GM19467 (cell line): ENCODE measurements around the gene CAST.
"Not testable (repeated sequence)": the region's sequence is repeated elsewhere in the genome, so short reads cannot be mapped to it uniquely, and the experiment has no call there.

Experiments
- ATAC-seq: cut with Tn5 transposase; IDR thresholded peaks from one replicate; pipeline ENCODE4 v1.9.1; 2021; ENCODE audit warnings: mild to moderate bottlenecking, moderate library complexity; ENCODE audit not compliant: unreplicated experiment

The CAST gene

GRCh38 chr5:96661855-96662724 is at the start of gene CAST:
Gene CAST, plus strand, starts transcription at chr5:96662376. Its CDS starts 47 bp downstream, at chr5:96662423.
- peak; percentile 57 for ATAC-seq

DNA sequence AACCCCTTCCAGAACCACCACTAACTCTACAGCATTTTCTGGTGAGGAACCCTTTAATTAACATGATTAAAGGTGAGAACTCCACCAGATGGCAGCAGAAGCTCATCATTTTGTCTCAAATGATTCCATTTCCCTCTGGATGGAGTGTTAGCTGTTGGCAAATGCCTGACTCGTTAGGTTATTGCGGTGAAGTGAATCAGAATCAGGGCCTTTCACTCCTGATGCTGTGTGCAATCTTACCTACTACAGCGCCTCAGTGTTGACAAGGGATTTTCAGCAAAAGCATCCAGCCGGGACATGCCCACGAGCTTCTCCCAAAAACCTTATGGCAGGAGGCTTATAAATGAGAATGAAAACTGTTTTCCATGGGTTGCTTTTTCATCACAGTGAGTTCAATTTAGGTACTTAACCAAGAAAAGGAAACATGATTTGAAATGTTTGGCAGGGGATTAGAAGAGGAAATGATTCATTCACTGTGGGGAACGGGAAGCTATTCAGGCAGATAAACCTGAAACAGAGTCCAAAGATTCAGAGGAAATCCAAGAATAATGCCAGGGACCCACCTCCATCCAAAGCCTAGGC is 48.0 kb upstream of the CAST start:
- no peak for ATAC-seq

GRCh38 chr5:96615223-96615622 is 47.0 kb upstream of the CAST start:
- ATAC-seq: no peak

GRCh38 chr5:96616801-96617200 is 45.4 kb upstream of the CAST start:
- ATAC-seq: no peak

DNA sequence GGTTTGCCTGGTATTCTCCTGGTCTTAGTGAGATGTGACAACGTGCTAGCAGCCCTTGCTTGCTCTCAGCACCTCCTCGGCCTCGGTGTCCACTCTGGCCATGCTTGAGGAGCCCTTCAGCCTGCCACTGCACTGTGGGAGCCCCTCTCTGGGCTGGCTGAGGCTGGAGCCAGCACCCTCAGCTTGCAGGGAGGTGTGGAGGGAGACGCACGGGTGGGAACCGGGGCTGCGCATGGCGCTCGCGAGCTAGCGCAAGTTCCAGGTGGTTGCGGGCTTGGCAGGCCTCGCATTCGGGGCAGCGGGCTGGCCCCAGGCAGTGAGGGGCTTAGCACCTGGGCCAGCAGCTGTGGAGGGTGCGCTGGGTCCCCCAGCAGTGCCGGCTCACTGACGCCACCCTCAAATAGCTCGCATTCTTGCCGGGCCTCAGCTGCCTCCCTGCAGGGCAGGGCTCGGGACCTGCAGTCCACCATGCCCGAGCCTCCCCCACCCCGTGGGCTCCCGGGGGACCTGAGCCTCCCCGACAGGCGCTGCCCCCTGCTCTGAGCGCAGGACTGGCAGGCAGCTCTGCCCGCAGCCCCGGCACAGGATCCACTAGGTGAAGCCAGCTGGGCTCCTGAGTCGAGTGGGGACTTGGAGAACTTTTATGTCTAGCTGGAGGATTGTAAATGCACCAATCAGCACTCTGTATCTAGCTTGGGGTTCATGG is 43.7 kb upstream of the CAST start:
- ATAC-seq: not testable (repeated sequence)

DNA sequence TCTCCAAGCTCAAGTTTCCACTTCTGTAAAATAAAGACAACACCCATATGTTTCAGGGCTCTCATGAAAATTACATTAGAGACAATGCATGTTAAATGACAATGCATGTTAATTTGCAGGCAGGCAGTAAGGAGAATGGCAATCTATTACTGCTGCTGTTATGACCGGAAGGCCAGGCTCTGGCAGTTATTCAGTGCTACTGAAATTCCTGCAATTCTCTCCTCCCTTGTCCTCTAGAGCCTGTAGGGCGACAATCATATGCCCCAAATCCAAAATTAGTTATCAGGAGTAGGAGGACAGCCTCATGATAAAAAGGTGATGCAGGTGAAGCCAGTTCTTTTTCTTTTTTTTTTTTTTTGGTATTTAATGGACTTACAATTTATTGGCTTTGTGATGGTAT is 42.2 kb upstream of the CAST start:
- ATAC-seq: no peak

- no peak for ATAC-seq
These were observed 37.6 kb upstream of the CAST start for GRCh38 chr5:96624596-96624995.

DNA sequence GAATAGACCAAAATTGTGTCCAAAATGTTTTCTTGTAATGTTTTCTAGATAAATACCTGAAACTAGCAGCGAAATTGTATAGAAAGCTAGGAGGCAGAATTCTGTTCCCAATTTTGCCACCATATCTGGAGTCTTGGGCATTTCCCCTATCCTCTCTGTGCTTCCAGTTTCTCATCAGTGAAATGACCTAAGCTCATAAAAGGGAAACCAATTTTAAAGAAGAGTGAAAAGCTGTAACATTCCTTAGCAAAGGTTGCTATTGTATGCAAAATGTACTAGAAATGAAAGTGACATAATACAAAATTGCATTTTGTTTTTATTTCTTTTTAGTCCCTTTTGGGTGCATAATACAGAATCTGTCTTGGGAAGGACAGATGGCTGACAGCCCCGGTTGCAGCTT is 36.8 kb upstream of the CAST start:
- ATAC-seq: no peak

- no peak for ATAC-seq
These were observed 35.2 kb upstream of the CAST start for GRCh38 chr5:96626956-96627355.

DNA sequence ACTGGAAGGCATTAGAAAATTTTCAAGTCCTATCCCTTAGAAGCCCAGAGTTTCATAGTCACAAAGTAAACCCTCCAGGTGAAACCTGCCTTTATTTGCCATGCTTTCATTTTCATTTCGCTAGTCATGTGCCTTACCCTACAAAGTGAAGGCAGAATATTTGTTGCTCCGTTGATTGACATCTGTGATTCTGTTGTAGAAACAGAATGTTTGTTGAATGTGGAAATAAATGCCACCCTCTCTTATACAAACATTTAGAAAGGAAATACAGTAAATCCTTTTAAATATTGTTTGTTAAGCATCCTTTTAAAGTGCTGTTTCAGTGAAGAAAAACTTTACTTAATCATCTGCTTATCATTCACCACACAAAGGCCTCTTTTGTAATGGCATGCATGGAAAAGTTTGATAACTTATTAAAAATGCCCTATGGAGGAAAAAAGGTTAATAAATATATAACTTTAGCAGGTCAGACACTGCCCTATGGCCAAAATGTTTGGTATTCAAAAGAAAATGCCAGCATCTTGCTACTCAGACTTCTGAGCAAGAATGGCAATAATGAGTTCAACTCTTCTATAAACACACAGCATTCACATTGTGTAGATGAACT is 34.3 kb upstream of the CAST start:
- ATAC-seq: no peak

GRCh38 chr5:96628406-96628805 is 33.8 kb upstream of the CAST start:
- ATAC-seq: no peak

DNA sequence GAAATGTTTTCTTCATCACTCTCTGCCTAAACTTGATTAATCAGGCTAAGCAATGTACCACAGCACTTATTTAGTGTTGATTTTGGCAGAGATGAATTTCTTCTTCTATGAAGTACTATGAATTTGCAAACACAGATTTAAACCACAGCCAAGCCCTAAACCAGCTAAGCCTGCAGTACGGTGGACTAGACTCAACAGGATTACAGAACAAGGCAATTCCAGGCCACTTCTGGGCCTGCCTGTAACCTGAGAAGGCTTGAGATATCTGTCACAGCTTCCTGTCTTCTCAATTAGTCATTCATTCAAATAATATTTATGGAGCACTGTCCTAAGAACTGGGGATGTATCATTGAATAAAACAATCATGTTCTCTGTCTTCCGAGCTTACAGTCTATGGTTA is 32.4 kb upstream of the CAST start:
- no peak for ATAC-seq

GRCh38 chr5:96633820-96634219 is 28.4 kb upstream of the CAST start:
- ATAC-seq: no peak

DNA sequence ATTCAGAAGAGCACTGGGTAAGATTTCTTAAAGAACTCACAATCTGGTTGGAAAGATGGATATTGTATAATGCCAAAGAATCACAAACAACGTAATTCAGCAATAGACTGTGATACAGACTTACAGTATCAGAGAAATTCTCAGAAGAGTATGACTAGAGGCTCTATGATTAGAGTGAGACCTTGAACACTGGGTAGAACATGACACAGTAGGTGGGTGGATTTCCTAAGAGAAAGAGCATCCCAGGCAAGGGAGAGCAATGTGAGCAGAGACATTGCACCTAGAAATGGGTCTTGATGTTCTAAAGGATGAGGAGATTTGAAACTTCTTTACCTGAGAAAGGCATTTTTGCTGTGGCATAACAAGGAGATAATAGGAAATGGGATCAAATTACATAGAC is 27.3 kb upstream of the CAST start:
- no peak for ATAC-seq

DNA sequence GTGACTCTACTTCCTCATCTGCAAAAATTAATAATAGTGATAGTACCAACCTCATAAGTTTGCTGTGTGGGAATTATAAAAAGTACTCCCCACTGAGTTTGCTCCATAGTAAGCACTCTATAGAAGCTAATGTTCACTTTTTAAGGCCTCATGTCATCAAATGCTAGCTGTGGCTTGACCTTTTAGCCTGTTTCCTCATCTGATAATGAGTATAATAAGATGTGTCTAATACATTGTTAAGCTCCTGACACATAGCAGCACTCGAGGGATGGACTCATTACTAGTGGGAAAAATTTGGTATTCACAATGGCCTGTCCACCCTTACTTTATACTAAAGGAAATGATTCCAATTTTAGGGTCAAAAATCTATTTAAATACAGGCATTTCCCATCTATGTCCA is 26.1 kb upstream of the CAST start:
- ATAC-seq: no peak

DNA sequence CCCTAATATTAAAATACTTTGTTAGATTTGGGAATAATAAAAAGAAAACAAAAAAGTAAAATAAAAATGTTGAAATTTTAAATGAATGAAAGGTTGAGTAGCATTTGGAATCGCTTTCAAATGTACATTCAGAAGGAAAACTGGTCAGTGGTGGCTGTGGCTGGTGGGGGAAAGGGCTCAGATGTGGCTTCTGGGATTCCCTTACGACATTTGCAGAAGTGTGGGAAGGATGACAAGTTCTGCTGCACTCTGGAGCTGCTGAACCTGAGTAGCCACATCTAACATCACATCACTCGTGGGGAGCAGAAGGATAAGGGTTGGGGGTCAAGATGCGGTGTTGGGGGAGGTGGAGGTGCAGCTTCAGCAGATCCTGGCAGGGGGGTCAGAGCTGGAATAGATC is 25.6 kb upstream of the CAST start:
- no peak for ATAC-seq

DNA sequence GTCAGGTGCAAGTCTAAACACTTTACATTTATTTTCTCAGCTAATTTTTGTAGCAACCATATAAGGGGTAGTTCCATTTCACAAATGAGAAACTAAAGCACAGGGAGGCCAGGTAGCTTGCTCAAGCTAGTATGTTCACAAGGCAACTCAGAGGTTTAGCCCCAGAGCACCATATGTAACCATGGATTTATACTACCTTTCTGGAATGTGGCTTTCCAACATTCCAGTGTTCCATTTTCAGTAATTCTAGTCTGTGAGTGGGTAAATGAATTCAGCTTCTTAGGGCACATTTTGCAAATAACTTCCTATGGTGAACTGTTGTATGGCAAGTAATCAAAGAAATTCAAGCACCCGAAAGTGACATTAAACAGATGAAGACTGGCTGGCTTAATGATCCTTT is 25.0 kb upstream of the CAST start:
- no peak for ATAC-seq

GRCh38 chr5:96638561-96638960 is 23.6 kb upstream of the CAST start:
- ATAC-seq: no peak

GRCh38 chr5:96640696-96641095 is 21.5 kb upstream of the CAST start:
- no peak for ATAC-seq

GRCh38 chr5:96641368-96642280 is 20.6 kb upstream of the CAST start:
- no peak for ATAC-seq

GRCh38 chr5:96642281-96642640 is 19.9 kb upstream of the CAST start:
- no peak for ATAC-seq
